Naive thymus-derived CD4-positive, alpha-beta T cell (primary cell): ENCODE data around the gene FEM1C. TPM values are rescaled to one million over a fixed set of nuclear protein-coding genes. Genes with fewer than 3 reads are reported as not detected.
A peak's percentile ranks its signal among the peaks of the same experiment; 100 is the strongest.
"Not testable (repeated sequence)": the region's sequence is repeated elsewhere in the genome, so short reads cannot be mapped to it uniquely, and the experiment has no call there.

ENCODE experiments used
- ATAC-seq: fragments of 150-1000 bp; cut with Tn5 transposase; 2 replicates; pipeline ENCODE4 v1.10.0; 2021; ENCODE audit warnings: mild to moderate bottlenecking, moderate library complexity
- CTCF ChIA-PET: fragments of 350-600 bp; sonication (Branson Sonifier 250); formaldehyde crosslinking; loops from one replicate; lab custom pipeline; 2021; ENCODE audit warnings: antibody characterized with exemption; lab: Charles Lee
- POLR2A ChIA-PET: fragments of 350-600 bp; sonication (Branson Sonifier 250); formaldehyde crosslinking; loops from one replicate; lab custom pipeline; 2021; ENCODE audit warnings: antibody characterized with exemption, inconsistent platforms; lab: Charles Lee
- DNase-seq, 9 donors: peaks; one replicate each; pipeline versions ENCODE4 v3.0.0 to v3.0.0-alpha.2; 2020 to 2022; ENCODE audit warnings: mixed read lengths in 1 of 9
- H3K27ac ChIP-seq: one replicate; pipeline ENCODE4 v1.7.0; 2013; ENCODE audit warnings: mild to moderate bottlenecking, low read depth, low read length, moderate library complexity
- H3K27me3 ChIP-seq, 2 donors: one replicate each; pipeline ENCODE4 v1.7.0; 2013; ENCODE audit warnings: low read length in 2 of 2, mild to moderate bottlenecking in 2 of 2, moderate library complexity in 2 of 2; ENCODE audit not compliant: control insufficient read depth in 2 of 2, insufficient read depth in 2 of 2
- H3K36me3 ChIP-seq, 3 experiments: 1 replicate in 2 of 3; 2 replicates in 1 of 3; pipeline ENCODE4 v1.7.0; 2013; ENCODE audit warnings: low read length in 3 of 3, mild to moderate bottlenecking in 3 of 3, moderate library complexity in 1 of 3; ENCODE audit not compliant: insufficient read depth in 3 of 3, control insufficient read depth in 2 of 3
- H3K4me1 ChIP-seq, 2 donors: one replicate each; pipeline ENCODE4 v1.7.0; 2013; ENCODE audit warnings: low read length in 2 of 2, mild to moderate bottlenecking in 2 of 2, moderate library complexity in 1 of 2; ENCODE audit not compliant: control insufficient read depth in 2 of 2, insufficient read depth in 2 of 2
- H3K4me3 ChIP-seq: 2 replicates; pipeline ENCODE4 v1.7.0; 2013; ENCODE audit warnings: mild to moderate bottlenecking, low read length
- H3K9me3 ChIP-seq, 3 experiments: 1 replicate in 2 of 3; 2 replicates in 1 of 3; pipeline ENCODE4 v1.7.0; 2013; ENCODE audit warnings: low read length in 3 of 3; ENCODE audit not compliant: control insufficient read depth in 2 of 3
- H3K27ac Mint-ChIP-seq, 9 donors: one replicate each; pipeline ENCODE4 v1.8.0; 2020 to 2022; ENCODE audit warnings: mixed read lengths in 9 of 9, mild to moderate bottlenecking in 8 of 9, moderate library complexity in 5 of 9, inconsistent platforms in 2 of 9
- H3K27me3 Mint-ChIP-seq, 5 donors: one replicate each; pipeline ENCODE4 v1.8.0; 2021 to 2022; ENCODE audit warnings: mixed read lengths in 5 of 5, mild to moderate bottlenecking in 1 of 5
- H3K36me3 Mint-ChIP-seq, 5 donors: one replicate each; pipeline ENCODE4 v1.8.0; 2020 to 2022; ENCODE audit warnings: mixed read lengths in 5 of 5, mild to moderate bottlenecking in 3 of 5, inconsistent platforms in 1 of 5
- H3K4me1 Mint-ChIP-seq, 7 donors: one replicate each; pipeline ENCODE4 v1.8.0; 2020 to 2022; ENCODE audit warnings: mixed read lengths in 7 of 7, mild to moderate bottlenecking in 3 of 7, inconsistent platforms in 1 of 7
- H3K4me3 Mint-ChIP-seq, 10 donors: one replicate each; pipeline ENCODE4 v1.8.0; 2020 to 2022; ENCODE audit warnings: mild to moderate bottlenecking in 10 of 10, mixed read lengths in 10 of 10, moderate library complexity in 6 of 10, inconsistent platforms in 2 of 10
- H3K9me3 Mint-ChIP-seq, 11 donors: one replicate each; pipeline ENCODE4 v1.8.0; 2020 to 2022; ENCODE audit warnings: mixed read lengths in 11 of 11, mild to moderate bottlenecking in 4 of 11, inconsistent platforms in 1 of 11, moderate library complexity in 1 of 11
- intact Hi-C, 2 donors: fragments of 100-400 bp; cut with micrococcal nuclease; formaldehyde crosslinking; loops; one replicate each; pipeline ENCODE4 v1.15.1; 2023
- polyA plus RNA-seq, 2 donors: library from polyadenylated mRNA; unstranded; fragments of 300-500 nt; fragmentation: Illumina TruSeq; gene quantifications; one replicate each; pipeline ENCODE4 v1.2.3, GENCODE V29; 2021
- total RNA-seq, 6 experiments: library from RNA in 5 of 6; stranded (reverse) in 5 of 6; gene quantifications; 1 replicate in 5 of 6; 2 replicates in 1 of 6; pipeline ENCODE4 v1.2.3 and lab custom pipeline; 2021 to 2026

FEM1C gene
- total and polyA plus RNA-seq, 7 experiments from 2014 or later, result 2.0 to 33.1 (median 15.0) TPM

DNA sequence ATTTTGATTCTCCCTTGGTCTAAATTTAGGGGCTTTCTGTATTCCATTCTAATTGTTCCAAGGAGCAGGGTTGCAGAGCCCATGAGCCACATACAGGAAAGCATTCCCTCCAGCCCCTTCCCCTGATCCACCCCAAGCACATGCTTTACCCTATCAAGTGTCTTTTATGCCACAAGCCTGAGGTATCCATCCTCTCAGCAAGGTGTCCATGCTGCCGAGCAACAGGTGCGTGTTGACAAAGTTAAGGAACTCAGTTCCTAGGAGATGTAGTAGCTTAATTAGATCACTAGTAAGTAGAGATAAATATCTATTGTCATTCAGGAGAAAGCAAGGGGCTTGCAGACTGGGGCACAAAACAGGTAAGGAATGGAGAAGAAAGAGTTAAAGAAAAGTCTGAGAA, 57.8 kb downstream of the FEM1C start:
- Histone ChIP-seq H3K4me3 (no peak overlapping the region), H3K4me1 (no peaks in the 10 kb centered on the region), H3K9me3 (no peaks in the 10 kb centered on the region), H3K36me3 (no peaks in the 10 kb centered on the region), H3K27ac (no peak overlapping the region), H3K27me3 (no peaks in the 10 kb centered on the region)
- no peaks in the 10 kb centered on the region for H3K36me3 Mint-ChIP-seq
- DNase-seq (no peak), ATAC-seq (no peak)
- peaks cover 0 to 2% (median 0%) of the 10 kb centered on the region in 7 donors for H3K4me1 Mint-ChIP-seq
- ChIA-PET CTCF (no interaction called here), POLR2A (no interaction called here)
- intact Hi-C loops, result no loop called here
- H3K4me3 Mint-ChIP-seq, result no peak overlapping the region
- H3K9me3 Mint-ChIP-seq, result no peaks in the 10 kb centered on the region
- no peak overlapping the region for H3K27ac Mint-ChIP-seq
- peaks cover 0 to 22% (median 6%) of the 10 kb centered on the region in 5 donors for H3K27me3 Mint-ChIP-seq

DNA sequence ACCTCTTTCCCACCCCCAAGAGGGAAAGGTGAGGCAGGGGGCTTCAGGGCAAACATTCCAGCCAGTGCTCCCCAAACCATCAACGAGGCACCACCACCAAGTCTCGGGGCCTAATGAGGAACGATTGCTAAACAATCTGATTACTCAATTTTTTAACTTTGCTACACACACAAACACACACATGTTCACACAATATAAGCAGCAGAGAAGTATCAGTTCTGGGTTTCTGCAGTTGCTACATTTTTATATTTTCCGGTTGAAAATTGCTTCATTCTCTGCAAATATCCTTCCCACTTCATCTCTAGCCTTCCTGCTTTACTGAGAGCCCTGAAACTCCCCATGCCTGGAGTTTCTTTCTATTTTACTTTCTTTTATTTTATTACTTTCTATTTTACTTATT, 60.2 kb downstream of the FEM1C start:
- POLR2A ChIA-PET, result no interaction called here
- peaks cover 0 to 3% of the 10 kb centered on the region in 2 donors for H3K27me3 ChIP-seq
- no peak overlapping the region for H3K4me3 Mint-ChIP-seq

DNA sequence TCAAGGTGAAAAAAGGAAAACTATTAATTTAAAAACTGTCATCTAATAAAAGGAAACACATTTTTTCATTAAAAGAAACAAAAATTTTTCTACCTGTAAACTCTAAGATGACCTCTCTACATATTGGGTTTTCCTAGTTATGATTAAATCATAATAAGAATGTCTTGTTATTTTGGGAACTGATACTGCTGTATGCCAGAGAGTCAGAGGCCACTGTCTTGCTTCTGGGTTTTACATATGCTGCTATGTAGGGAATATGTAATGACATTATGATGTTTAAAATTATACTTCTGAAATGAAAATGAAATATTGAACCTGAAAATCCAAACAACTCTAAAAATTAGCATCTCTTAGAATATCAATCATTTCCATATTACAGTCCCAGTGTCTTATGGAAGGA, 63.7 kb downstream of the FEM1C start:
- Histone ChIP-seq H3K9me3 (no peaks in the 10 kb centered on the region), H3K27me3 (peaks cover 0 to 3% of the 10 kb centered on the region in 2 donors), H3K4me1 (no peaks in the 10 kb centered on the region), H3K27ac (no peak overlapping the region), H3K36me3 (no peaks in the 10 kb centered on the region), H3K4me3 (no peak overlapping the region)
- intact Hi-C loops, result no loop called here
- Mint-ChIP-seq H3K4me1 (peaks cover 0 to 2% (median 0%) of the 10 kb centered on the region in 7 donors), H3K36me3 (no peaks in the 10 kb centered on the region), H3K4me3 (no peak overlapping the region), H3K27me3 (peaks cover 20 to 47% (median 35%) of the 10 kb centered on the region in 5 donors), H3K27ac (no peak overlapping the region), H3K9me3 (peaks cover 0 to 2% (median 0%) of the 10 kb centered on the region in 11 donors)
- ChIA-PET CTCF (no interaction called here), POLR2A (no interaction called here)
- DNase-seq, result no peak
- ATAC-seq, result no peak

More for the DNA sequence above, 60.2 kb downstream of the FEM1C start:
- Histone ChIP-seq H3K9me3 (no peaks in the 10 kb centered on the region), H3K36me3 (no peaks in the 10 kb centered on the region), H3K4me1 (no peaks in the 10 kb centered on the region), H3K27ac (no peak overlapping the region), H3K4me3 (no peak overlapping the region)
- ATAC-seq, result peak; percentile 40
- Mint-ChIP-seq H3K9me3 (no peaks in the 10 kb centered on the region), H3K36me3 (no peaks in the 10 kb centered on the region), H3K27me3 (peaks cover 8 to 32% (median 16%) of the 10 kb centered on the region in 5 donors), H3K4me1 (peaks cover 0 to 2% (median 0%) of the 10 kb centered on the region in 7 donors), H3K27ac (no peak overlapping the region)
- DNase-seq, result no peak
- intact Hi-C loops, result no loop called here
- CTCF ChIA-PET, result no interaction called here

DNA sequence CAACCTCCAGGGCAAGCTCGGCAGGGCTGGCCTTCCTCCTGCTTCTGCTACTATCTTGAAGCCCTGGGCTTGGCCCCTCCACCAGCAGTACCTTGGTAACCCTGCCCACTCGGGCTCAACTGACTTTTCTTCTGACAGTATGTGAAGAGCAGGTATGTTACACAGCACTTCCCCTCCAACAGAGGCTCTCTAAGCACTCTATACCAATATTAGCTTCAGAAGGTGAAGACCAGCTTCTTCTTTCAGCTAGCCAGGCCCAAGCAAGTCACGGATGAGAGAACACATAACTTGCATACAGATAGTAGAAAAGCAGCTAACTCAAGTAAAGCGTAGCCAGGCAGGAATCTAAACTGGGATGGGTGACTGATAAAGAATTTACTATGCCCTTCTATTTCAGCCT, 64.3 kb downstream of the FEM1C start:
- ATAC-seq, result no peak
- intact Hi-C loops, result no loop called here
- DNase-seq, result no peak
- peaks cover 0 to 2% (median 0%) of the 10 kb centered on the region in 7 donors for H3K4me1 Mint-ChIP-seq
- ChIA-PET POLR2A (no interaction called here), CTCF (no interaction called here)
- H3K36me3 Mint-ChIP-seq, result no peaks in the 10 kb centered on the region
- Histone ChIP-seq H3K27me3 (peaks cover 0 to 3% of the 10 kb centered on the region in 2 donors), H3K9me3 (no peaks in the 10 kb centered on the region), H3K4me1 (no peaks in the 10 kb centered on the region), H3K4me3 (no peak overlapping the region), H3K36me3 (no peaks in the 10 kb centered on the region), H3K27ac (no peak overlapping the region)
- H3K27me3 Mint-ChIP-seq, result peaks cover 20 to 46% (median 36%) of the 10 kb centered on the region in 5 donors
- no peak overlapping the region for H3K27ac Mint-ChIP-seq
- peaks cover 0 to 2% (median 0%) of the 10 kb centered on the region in 11 donors for H3K9me3 Mint-ChIP-seq
- no peak overlapping the region for H3K4me3 Mint-ChIP-seq

DNA sequence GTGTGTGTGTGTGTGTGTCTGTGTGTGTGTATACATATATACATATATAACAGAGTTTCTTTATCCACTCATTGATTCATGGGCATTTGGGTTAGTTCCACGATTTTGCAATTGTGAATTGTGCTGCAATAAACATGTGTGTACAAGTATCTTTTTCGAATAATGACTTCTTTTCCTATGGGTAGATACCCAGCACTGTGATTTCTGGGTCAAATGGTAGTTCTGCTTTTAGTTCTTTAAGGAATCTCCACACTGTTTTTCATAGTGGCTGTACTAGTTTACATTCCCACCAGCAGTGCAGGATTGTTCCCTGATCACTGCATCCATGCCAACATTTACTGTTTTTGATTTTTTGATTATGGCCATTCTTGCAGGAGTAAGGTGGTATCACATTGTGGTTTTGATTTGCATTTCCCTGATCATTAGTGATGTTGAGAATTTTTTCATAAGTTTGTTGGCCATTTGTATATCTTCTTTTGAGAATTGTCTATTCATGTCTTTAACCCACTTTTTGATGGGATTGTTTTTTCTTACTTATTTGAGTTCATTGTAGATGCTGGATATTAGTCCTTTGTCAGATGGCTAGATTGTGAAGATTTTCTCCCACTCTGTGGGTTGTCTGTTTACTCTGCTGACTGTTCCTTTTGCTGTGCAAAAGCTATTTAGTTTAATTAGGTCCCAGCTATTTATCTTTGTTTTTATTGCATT, 65.3 kb downstream of the FEM1C start:
- ATAC-seq, H3K27ac Mint-ChIP-seq, H3K36me3 ChIP-seq, H3K4me1 ChIP-seq, H3K27me3 ChIP-seq, H3K4me1 Mint-ChIP-seq, H3K27ac ChIP-seq, CTCF ChIA-PET, H3K9me3 ChIP-seq, intact Hi-C loops, POLR2A ChIA-PET, H3K9me3 Mint-ChIP-seq, H3K4me3 Mint-ChIP-seq, DNase-seq, H3K36me3 Mint-ChIP-seq, H3K4me3 ChIP-seq: not testable (repeated sequence)
- H3K27me3 Mint-ChIP-seq, result peaks cover 20 to 46% (median 40%) of the 10 kb centered on the region in 5 donors

DNA sequence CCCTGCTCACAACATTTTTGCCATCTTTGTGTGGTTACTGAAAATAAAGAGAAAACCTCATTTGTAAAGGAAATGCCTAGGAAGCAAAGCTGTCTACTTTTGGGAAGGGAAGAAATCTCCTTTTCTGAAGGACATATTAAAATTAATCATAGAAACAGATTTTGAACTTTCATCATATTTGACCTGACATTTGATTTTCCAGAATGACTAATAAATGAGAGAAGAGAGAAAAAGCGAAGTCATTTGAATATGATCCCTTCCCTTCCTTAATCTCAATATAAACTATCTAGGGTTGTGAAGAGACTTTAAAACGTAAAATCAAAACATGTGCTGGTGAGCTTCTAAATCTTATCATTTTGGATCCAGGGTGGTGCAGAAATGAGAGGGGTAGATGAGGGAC, 66.3 kb downstream of the FEM1C start:
- ChIA-PET CTCF (interaction anchor here (0.6 kb wide), 1 partner anchor 60 kb away, joined by 3 read pairs; no protein-coding TSS in a partner anchor), POLR2A (no interaction called here)
- no peaks in the 10 kb centered on the region for H3K36me3 Mint-ChIP-seq
- H3K36me3 ChIP-seq, result no peaks in the 10 kb centered on the region
- H3K27me3 ChIP-seq, result peaks cover 0 to 3% of the 10 kb centered on the region in 2 donors
- ATAC-seq (no peak), DNase-seq (no peak)
- intact Hi-C loops, result no loop called here
- no peak overlapping the region for H3K4me3 Mint-ChIP-seq
- H3K4me1 ChIP-seq, result no peaks in the 10 kb centered on the region
- H3K27me3 Mint-ChIP-seq, result peaks cover 21 to 46% (median 40%) of the 10 kb centered on the region in 5 donors
- no peak overlapping the region for H3K27ac ChIP-seq
- H3K27ac Mint-ChIP-seq, result no peak overlapping the region
- peaks cover 0 to 2% (median 0%) of the 10 kb centered on the region in 11 donors for H3K9me3 Mint-ChIP-seq
- H3K9me3 ChIP-seq, result no peaks in the 10 kb centered on the region
- no peaks in the 10 kb centered on the region for H3K4me1 Mint-ChIP-seq
- H3K4me3 ChIP-seq, result no peak overlapping the region

DNA sequence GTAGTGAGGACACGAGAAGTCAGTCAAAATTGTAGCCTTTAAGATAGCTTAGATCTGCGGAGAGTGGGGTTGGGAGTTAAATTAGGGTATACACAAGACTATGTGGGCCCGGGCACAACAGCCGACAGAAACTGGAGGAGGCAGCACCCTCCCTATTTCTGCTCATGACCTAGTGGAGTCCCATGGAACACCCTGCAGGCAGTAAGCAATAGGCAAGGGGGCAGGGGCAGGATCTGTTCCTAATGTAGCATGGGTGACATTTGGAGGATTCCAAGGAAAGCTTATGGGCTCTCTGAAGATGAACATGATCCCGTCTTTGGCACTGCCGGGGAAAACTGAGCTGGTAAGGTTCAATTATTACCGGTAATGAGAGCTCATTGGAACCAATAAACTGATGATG, 67.0 kb downstream of the FEM1C start:
- ChIA-PET CTCF (interaction anchor here (0.7 kb wide), 1 partner anchor 155 kb away, joined by 3 read pairs; no protein-coding TSS in a partner anchor), POLR2A (no interaction called here)
- Mint-ChIP-seq H3K4me1 (no peaks in the 10 kb centered on the region), H3K27me3 (peaks cover 21 to 46% (median 40%) of the 10 kb centered on the region in 5 donors), H3K36me3 (no peaks in the 10 kb centered on the region), H3K9me3 (peaks cover 0 to 2% (median 0%) of the 10 kb centered on the region in 11 donors), H3K27ac (no peak overlapping the region), H3K4me3 (no peak overlapping the region)
- ATAC-seq, result no peak
- Histone ChIP-seq H3K4me1 (no peaks in the 10 kb centered on the region), H3K36me3 (no peaks in the 10 kb centered on the region), H3K9me3 (no peaks in the 10 kb centered on the region), H3K4me3 (no peak overlapping the region), H3K27ac (no peak overlapping the region), H3K27me3 (peaks cover 0 to 3% of the 10 kb centered on the region in 2 donors)
- no peak for DNase-seq
- intact Hi-C loops, result no loop called here
